Activated CD4-positive, alpha-beta T cell treated with anti-CD3 and anti-CD28 coated beads for 1 hour (primary cell): Measurements from ENCODE around the gene LCN6.
"Not testable (repeated sequence)": the region's sequence is repeated elsewhere in the genome, so short reads cannot be mapped to it uniquely, and the experiment has no call there.

Experiments
- DNase-seq: peaks from one replicate; pipeline ENCODE4 v3.0.0-alpha.2; 2020

The LCN6 gene

DNA sequence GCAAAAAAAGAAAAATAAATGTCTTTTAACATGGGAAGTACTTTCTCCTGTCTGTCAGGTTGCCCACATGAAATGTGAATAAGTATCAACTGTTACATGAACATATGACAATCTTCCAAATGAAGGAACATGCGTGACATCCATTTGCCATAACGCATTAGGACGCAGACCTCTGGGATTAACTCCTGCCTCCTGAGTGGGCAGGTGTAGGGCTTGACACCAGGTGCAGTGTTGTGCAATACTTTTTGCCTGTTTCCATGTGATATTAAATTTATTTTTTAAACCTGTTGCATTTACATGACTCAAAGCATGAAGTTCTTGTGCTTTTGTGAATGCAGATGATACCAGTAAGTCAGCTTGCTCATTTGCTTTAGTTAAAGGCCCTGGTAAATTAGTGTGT lies 34.1 kb upstream of the LCN6 start:
- no peak for DNase-seq

DNA sequence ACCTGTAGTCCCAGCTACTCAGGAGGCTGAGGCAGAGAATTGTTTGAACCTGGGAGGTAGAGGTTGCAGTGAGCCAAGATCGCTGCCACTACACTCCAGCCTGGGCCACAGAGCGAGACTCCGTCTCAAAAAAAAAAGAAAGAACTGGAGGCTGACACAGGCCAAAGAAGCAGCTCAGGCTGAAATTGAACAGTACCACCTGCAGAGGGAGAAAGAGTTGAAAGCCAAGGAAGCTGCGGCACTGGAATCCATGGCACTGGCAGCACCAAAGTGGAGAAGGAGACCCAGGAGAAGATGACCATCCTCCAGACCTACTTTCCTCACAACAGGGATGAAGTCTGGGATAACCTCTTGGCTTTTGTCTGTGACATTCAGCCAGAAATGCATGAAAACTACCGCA lies 31.5 kb upstream of the LCN6 start:
- DNase-seq: no peak

DNA sequence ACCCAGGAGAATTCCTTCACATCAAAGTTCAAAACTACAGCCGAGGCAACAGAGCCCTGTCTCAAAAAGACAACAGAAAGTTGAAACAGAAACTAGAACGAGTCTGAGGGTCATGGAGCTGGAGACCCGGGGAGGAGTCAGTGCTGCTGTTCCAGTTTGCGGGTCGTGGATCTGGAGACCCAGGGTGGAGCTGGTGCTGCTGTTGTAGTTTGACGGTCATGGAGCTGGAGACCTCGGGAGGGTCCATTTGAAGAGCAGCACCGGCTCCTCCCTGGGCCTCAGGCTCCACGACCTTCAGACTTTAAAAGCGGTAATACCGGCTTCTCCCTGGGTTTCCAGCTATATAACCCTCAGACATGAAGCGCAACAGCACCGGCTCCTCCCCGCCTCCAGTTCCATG lies 29.0 kb upstream of the LCN6 start:
- no peak for DNase-seq

DNA sequence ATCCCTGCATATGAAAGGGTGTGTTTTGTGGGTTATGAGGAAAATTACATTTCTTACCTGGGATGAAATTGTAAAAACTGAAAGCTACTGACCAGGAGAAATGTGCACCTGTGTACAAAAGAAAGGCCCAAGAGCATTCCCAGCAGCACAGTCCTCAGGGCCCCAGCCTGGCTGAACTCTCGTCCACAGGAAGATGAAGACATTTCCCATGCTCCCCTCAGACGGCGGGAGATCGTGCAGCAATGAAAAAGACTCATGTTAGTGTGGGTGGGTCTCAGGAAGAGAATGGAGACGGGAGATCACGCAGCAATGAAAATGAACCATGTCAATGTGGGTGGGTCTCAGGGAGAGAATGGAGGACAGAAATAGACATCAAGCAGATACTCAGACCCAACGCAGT lies 28.6 kb upstream of the LCN6 start:
- DNase-seq: no peak

DNA sequence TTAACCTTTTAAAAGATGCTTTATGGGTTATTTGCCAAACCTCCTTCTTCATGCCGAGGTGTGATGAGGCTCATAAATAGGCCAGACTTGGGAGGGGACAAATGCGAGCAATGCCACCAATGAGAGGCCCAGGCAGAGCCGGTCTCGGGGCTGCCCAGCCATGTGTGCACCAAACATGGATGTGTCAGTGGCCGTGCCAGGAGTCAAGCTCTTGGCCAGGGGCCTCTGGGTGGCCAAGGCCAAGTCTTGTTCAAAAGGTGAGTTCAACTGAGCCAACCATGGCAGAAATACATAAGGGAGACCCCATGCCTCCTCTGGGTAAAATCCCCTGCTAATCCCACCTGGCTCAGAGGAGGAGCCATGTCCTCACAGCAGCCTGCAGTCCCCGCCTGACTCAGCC lies 26.9 kb upstream of the LCN6 start:
- DNase-seq: no peak

DNA sequence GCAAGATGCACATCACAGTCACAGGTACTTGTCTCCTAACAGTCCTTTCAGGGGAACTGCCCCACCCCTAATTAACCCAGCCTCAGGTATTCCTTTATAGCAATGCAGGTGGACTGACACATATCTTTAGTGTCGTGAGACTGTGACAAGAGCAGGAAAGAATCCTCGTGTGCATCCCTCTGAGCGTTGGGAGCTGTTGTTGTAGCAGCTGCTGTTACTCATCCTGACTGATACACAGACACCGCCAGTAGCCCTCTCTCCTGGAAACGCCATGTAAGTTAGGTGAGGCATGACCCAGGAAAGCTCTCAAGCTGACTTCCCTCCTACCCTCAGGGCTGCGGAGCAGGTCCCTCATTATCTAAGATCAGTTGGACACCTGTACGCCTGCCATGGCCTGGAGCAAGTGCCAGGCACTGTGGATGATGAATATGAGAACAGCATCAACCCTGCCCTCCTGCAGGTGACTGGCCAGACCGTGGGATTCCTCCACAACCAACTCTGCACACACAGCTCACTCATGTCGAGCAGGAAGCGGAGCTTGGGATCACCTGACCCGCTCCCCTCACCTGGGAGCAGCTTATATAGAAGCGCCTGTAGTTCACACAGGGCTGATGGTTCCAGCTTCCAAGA lies 26.2 kb upstream of the LCN6 start:
- no peak for DNase-seq

GRCh38 chr9:136773386-136774044 lies 25.2 kb upstream of the LCN6 start:
- no peak for DNase-seq

- no peak for DNase-seq
These were observed 23.6 kb upstream of the LCN6 start for GRCh38 chr9:136771907-136772415.

DNA sequence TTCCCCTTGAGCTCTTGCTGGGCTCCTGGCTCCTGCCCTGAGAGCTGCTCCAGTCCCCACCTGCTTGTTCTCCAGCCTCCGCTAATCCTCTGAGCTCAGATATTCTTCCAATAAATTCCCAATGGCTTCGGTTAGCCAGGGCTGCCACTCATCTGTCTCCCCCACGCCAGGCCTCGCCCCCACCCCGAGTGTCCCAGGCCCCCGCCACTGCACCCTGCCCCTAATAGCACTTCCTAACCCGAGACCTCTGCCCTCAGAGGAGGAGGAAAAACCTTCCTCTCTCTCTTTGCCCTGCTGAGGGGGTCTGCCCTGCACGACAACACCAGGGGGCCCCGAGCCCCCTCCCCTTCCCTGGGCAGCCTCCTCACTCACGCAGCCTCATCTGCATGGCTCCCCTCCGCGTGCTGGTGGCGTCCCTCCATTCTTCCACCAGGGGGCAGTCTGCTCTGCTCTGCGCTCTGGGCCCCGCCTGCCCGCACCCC lies 21.4 kb upstream of the LCN6 start:
- no peak for DNase-seq

DNA sequence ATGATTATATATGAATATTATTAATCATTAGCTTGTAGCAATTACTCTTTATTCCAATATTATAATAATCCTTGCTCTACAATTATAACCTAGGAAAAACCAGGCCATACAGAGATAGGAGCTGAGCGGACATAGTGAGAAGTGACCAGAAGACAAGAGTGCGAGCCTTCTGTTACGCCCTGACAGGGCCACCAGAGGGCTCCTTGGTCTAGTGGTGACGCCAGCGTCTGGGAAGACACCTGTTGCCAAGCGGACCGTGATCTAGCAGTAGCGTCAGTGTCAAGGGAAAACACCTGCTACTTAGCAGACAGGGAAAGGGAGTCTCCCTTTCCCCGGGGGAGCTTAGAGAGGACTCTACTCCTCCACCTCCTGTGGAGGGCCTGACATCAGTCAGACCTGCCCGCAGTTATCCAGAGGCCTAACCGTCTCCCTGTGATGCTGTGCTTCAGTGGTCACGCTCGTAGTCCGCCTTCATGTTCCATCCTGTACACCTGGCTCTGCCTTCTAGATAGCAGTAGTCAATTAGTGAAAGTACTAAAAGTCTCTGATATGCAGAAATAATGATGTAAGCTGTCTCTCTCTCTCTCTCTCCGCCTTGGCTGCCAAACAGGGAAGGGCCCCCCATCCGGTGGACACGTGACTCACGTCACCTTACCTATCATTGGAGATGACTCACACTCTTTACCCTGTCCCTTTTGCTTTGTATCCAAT lies 18.2 kb upstream of the LCN6 start:
- DNase-seq: not testable (repeated sequence)

DNA sequence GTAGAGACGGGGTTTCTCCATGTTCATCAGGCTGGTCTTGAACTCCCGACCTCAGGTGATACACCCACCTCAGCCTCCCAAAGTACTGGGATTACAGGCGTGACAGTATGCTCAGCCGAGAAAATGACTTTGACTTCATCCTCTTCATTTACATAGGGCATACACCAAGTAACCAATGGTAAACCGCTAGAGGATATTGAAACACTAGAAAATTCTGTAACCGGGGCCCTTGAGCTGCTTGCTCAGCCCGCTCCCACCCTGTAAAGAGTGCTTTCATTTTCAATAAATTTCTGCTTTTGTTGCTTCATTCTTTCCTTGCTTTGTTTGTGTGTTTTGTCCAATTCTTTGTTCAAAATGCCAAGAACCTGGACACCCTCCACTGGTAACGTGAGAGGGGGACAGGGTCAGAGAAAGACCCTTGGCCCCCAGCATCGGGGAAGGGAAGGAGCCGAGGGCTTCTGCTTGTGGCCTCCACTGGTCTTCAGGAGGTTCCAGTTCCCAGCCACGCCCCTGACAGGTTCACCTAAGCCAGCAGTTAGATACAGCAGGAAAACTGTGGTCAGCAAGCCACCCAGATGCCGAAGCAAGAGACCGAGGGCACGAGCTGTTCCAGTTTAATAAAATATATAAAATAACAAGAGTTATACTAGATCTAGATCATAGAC lies 17.6 kb upstream of the LCN6 start:
- not testable (repeated sequence) for DNase-seq

DNA sequence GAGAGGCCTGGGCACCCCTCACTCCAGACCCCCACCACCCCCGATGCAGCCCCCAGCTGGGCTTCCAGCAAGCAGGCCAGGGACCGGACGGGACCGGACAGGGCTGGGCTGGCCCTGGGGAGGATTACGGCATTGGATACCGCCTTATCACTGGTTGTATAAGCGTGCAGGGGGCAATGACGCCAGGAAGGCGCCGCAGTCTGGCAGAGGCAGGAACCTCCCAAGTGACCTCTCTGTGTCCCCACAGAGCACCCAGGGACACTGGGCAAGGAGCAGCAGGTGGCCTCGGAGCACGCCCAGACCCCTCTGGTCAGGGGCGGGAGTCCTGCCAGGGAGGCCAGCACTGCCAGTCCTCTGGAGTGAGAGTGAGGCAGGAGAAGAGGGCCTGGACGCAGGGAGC lies 16.7 kb upstream of the LCN6 start:
- no peak for DNase-seq

- DNase-seq: no peak
These were observed 16.1 kb upstream of the LCN6 start, which contains the start of gene LCN15 for GRCh38 chr9:136764301-136764891. Gene LCN15 (minus strand): TSS chr9:136764518. CDS start chr9:136764488, 30 bp downstream.

- DNase-seq: no peak
These were observed 15.3 kb upstream of the LCN6 start for GRCh38 chr9:136763649-136764035.

- DNase-seq: no peak
These were observed 14.8 kb upstream of the LCN6 start for GRCh38 chr9:136762915-136763648.

- no peak for DNase-seq
These were observed 13.9 kb upstream of the LCN6 start for GRCh38 chr9:136762221-136762691.

- DNase-seq: no peak
These were observed 13.2 kb upstream of the LCN6 start for GRCh38 chr9:136761545-136761981.

DNA sequence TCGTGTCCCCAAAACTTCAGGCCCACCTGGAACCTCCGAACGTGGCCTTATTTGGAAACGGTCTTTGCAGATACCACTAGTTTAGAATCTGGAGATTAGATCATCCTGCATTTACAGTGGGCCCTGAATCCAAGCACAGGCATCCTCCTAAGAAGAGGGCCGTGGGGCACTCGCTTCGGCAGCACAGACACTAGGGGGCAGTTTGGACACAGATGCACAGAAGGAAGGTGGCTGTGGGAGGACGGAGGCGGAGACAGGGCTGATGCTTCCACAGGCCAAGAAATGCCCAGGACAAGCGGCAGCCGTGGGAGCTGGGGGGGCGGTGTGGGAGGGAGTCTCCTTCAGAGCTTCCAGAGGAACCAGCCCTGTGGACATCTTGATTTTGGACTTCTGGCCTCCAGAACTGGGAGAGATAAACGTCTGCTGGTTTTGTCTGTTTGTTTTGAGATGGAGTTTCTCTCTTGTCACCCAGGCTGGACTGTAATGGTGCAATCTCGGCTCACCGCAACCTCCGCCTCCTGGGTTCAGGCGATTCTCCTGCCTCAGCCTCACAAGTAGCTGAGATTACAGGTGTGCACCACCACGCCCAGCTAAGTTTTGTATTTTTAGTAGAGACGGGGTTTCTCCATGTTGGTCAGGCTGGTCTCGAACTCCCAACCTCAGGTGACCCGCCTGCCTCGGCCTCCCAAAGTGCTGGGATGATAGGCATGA lies 12.7 kb upstream of the LCN6 start:
- not testable (repeated sequence) for DNase-seq

DNA sequence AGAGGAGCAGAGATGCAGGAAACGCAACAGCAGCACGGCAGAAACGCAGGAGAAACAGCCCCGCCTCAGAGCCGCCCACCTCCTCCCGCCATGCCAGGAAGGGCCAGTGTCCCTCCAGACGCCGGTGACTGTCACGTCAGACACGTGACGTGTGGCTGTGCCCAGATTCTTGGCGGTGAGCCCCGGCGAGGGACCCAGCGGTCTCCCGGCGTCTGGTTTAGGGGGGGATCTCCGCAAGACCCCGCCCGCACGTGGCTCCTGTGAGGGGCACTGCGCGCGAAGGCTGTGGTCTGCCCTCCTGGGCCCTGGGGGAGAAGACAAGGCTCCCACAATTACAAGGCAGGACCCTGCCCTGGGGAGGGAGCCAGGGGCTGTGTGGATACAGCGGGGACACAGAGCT lies 12.1 kb upstream of the LCN6 start:
- no peak for DNase-seq

DNA sequence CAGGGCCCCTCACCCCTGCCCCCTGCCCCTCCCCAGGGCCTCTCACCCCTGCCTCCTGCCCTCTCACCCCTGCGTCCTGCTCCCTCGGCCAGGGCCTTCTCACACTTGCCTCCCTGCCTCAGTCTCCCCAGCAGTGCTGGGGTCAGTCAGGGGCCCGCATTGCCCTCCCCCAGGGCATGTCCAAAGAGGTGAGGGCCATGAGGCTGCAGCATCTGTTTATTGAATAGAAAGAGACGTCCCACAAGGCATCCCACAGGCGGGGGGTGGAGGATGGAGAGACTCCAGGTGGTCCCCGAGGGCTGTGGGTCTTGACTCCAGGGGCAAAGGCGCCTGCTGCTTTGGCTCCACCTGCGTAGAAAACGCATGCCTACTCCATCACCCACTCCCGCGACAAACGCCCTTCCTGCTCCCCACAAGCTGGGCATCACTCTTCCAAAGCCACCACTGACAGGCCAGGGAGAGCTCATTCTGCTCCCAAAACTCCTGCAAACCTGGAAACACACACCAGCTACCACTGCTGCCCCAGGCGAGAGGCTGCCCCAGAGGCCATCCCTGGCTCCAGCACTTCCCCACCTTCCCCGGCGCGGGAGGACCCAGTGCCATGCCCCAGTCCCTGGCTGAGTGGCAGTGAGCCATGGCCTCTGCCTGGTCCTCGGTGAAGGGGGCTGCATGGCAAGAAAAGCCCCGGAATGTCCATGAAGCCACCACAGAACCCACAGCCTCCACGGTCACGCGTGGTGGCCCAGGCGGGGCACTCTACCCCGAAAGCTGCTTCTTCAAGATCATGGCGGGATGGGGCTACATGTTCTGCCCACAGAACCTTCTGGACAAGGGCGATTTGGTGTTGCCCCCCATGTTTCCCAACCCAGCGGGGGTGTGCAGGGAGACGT lies 11.4 kb upstream of the LCN6 start:
- DNase-seq: no peak
